GM12874 (cell line): ENCODE data around the gene HOXB8.

Source experiments
- CTCF ChIP-seq: IDR thresholded peaks from 2 replicates; pipeline ENCODE4 v1.5.1; 2011; ENCODE audit warnings: low read depth, mild to moderate bottlenecking, control low read depth, low read length, moderate library complexity; ENCODE audit not compliant: insufficient read depth

The HOXB8 gene

GRCh38 chr17:48613862-48614694, 1.0 kb downstream of the HOXB8 start:
- no peak for TF ChIP-seq CTCF

- peak; percentile 46 for TF ChIP-seq CTCF
Measured at GRCh38 chr17:48612854-48613691, 2.0 kb downstream of the HOXB8 start.

- no peak for TF ChIP-seq CTCF
Measured at GRCh38 chr17:48612456-48612853, 2.6 kb downstream of the HOXB8 start.

GRCh38 chr17:48611681-48612455, 3.2 kb downstream of the HOXB8 start:
- no peak for TF ChIP-seq CTCF

GRCh38 chr17:48611213-48611612, 3.9 kb downstream of the HOXB8 start:
- no peak for TF ChIP-seq CTCF

GRCh38 chr17:48610282-48611211, 4.5 kb downstream of the HOXB8 start, which contains the start of gene HOXB7:
Gene HOXB7, minus strand, starts transcription at chr17:48611017. Its CDS starts 99 bp downstream, at chr17:48610918.
- no peak for TF ChIP-seq CTCF
